K562 (cell line): ENCODE results near the gene ADAM10. TPM values are rescaled to one million over a fixed set of nuclear protein-coding genes. Genes with fewer than 3 reads are reported as not detected.

Source experiments
- ATAC-seq: fragments of 200-7000 bp; cut with Tn5 transposase; 3 replicates; pipeline ENCODE4 v1.9.1; 2020; ENCODE audit warnings: moderate library complexity
- BruUV-seq: library from RNA; stranded (reverse); fragments of 400-500 nt; replicated peaks from 2 replicates; lab custom pipeline; 2021; lab: Mats Ljungman, UMichigan
- CTCF ChIA-PET: fragments of 300-600 bp; formaldehyde crosslinking; extraction: SDS; loops from one replicate; lab custom pipeline; 2021; ENCODE audit warnings: low intra/inter-chr PET ratio; lab: Yijun Ruan, JAX
- POLR2A ChIA-PET: fragments of 300-600, 350-650 bp; sonication (Branson Sonifier 250); formaldehyde crosslinking; extraction: SDS; loops from one replicate; lab custom pipeline; 2021; ENCODE audit warnings: antibody characterized with exemption, inconsistent platforms; lab: Yijun Ruan, JAX
- DNase-seq, 4 experiments: peaks; one replicate each; pipeline versions ENCODE4 v3.0.0 to v3.0.0-alpha.2; 2011 to 2018; ENCODE audit warnings: low spot score in 3 of 4, mixed read lengths in 3 of 4; ENCODE audit errors: extremely low read depth in 1 of 4
- FAIRE-seq: peaks from 2 replicates; lab custom pipeline; 2011; peaks lifted over from hg19 to GRCh38; lab: Jason Lieb, UNC
- H2AFZ ChIP-seq: 2 replicates; pipeline ENCODE4 v1.6.0; 2011; ENCODE audit warnings: low read depth, low read length, control low read depth, inconsistent platforms
- H3K27ac ChIP-seq: fragments of 200-600 bp; 3 replicates; pipeline ENCODE4 v1.8.0; 2011; ENCODE audit warnings: low read depth, mild to moderate bottlenecking, control low read depth, inconsistent platforms, low read length, moderate library complexity, mixed read lengths; ENCODE audit errors: extremely low read depth
- H3K27me3 ChIP-seq, 2 experiments: fragments of 300-600 bp in 1 of 2; 2 replicates in 1 of 2; 3 replicates in 1 of 2; pipeline versions ENCODE4 v1.6.0 to v1.8.0; 2011; ENCODE audit warnings: inconsistent platforms in 2 of 2, low read length in 2 of 2, mild to moderate bottlenecking in 1 of 2, mixed read lengths in 1 of 2, moderate library complexity in 1 of 2; ENCODE audit not compliant: control insufficient read depth in 2 of 2, insufficient read depth in 2 of 2
- H3K36me3 ChIP-seq: fragments of 300-600 bp; 3 replicates; pipeline ENCODE4 v1.8.0; 2011; ENCODE audit warnings: mild to moderate bottlenecking, low read length, inconsistent platforms; ENCODE audit not compliant: control insufficient read depth, insufficient read depth
- H3K4me1 ChIP-seq, 2 experiments: fragments of 200-600 bp in 1 of 2; replicated peaks in 1 of 2; 2 replicates in 1 of 2; 3 replicates in 1 of 2; pipeline versions ENCODE4 v1.5.1 to v1.8.0; 2011; ENCODE audit warnings: inconsistent platforms in 2 of 2, low read length in 2 of 2, mild to moderate bottlenecking in 1 of 2, mixed read lengths in 1 of 2, moderate library complexity in 1 of 2; ENCODE audit not compliant: control insufficient read depth in 2 of 2, insufficient read depth in 2 of 2
- H3K4me2 ChIP-seq: 2 replicates; pipeline ENCODE4 v1.6.1; 2011; ENCODE audit warnings: low read length, control low read depth, inconsistent platforms, mixed read lengths; ENCODE audit not compliant: insufficient read depth
- H3K4me3 ChIP-seq: fragments of 200-600 bp; sonication (generic), shearing (Covaris generic); 2 replicates; pipeline ENCODE4 v1.5.1; 2016; ENCODE audit warnings: control low read depth, inconsistent platforms
- H3K79me2 ChIP-seq: fragments of 200-600 bp; 3 replicates; pipeline ENCODE4 v1.8.0; 2011; ENCODE audit warnings: low read length, inconsistent platforms; ENCODE audit not compliant: control insufficient read depth, insufficient read depth
- H3K9ac ChIP-seq, 2 experiments: 2 replicates each; pipeline versions ENCODE4 v1.6.0 to v1.6.1; 2011; ENCODE audit warnings: low read depth in 2 of 2, low read length in 2 of 2, control low read depth in 1 of 2, inconsistent platforms in 1 of 2, mild to moderate bottlenecking in 1 of 2, mixed read lengths in 1 of 2; ENCODE audit not compliant: insufficient read depth in 1 of 2
- H3K9me1 ChIP-seq: one replicate; pipeline ENCODE4 v1.6.0; 2011; ENCODE audit warnings: inconsistent platforms, mild to moderate bottlenecking, low read length, moderate library complexity; ENCODE audit not compliant: control insufficient read depth, insufficient read depth
- H3K9me3 ChIP-seq: replicated peaks from 2 replicates; pipeline ENCODE4 v1.5.1; 2011; ENCODE audit warnings: low read depth, low read length, inconsistent platforms; ENCODE audit not compliant: control insufficient read depth, insufficient read depth
- H4K20me1 ChIP-seq: replicated peaks from 2 replicates; pipeline ENCODE4 v1.6.1; 2011; ENCODE audit warnings: low read length, inconsistent platforms, mixed read lengths; ENCODE audit not compliant: control insufficient read depth, insufficient read depth
- BACH1 ChIP-seq: fragments of 200-800 bp; sonication (Bioruptor generic); IDR thresholded peaks from 2 replicates; pipeline ENCODE4 v1.6.1; 2016; ENCODE audit warnings: missing genetic modification characterization, missing compliant biosample characterization
- ELF1 ChIP-seq: fragments of 200-800 bp; sonication (Bioruptor generic); IDR thresholded peaks from 2 replicates; pipeline ENCODE4 v1.6.1; 2016; ENCODE audit warnings: missing genetic modification characterization, missing compliant biosample characterization
- ELF4 ChIP-seq: fragments of 450-650 bp; formaldehyde crosslinking; IDR thresholded peaks from 2 replicates; pipeline ENCODE4 v1.4.0; 2022; ENCODE audit warnings: missing genetic modification characterization
- FOXK2 ChIP-seq, 2 experiments: fragments of 450-650 bp; IDR thresholded peaks in 1 of 2; conservative IDR thresholded peaks in 1 of 2; 2 replicates each; pipeline ENCODE4 v1.6.1; 2016; ENCODE audit warnings: low read depth in 2 of 2, mild to moderate bottlenecking in 1 of 2
- FOXM1 ChIP-seq, 2 experiments: fragments of 450-650 bp in 1 of 2; sonication (generic) in 1 of 2; formaldehyde crosslinking in 1 of 2; IDR thresholded peaks; 2 replicates each; pipeline versions ENCODE4 v1.6.1 to v1.9.0; 2017 to 2022; ENCODE audit warnings: low read depth in 2 of 2, mild to moderate bottlenecking in 2 of 2, missing genetic modification reagents in 1 of 2, moderate library complexity in 1 of 2
- KAT8 ChIP-seq: fragments of 450-650 bp; IDR thresholded peaks from 2 replicates; pipeline ENCODE4 v1.6.1; 2016; ENCODE audit warnings: low read depth, mild to moderate bottlenecking
- MIER1 ChIP-seq: fragments of 450-650 bp; IDR thresholded peaks from 2 replicates; pipeline ENCODE4 v1.6.1; 2016; ENCODE audit warnings: antibody characterized with exemption, mild to moderate bottlenecking, low read depth
- NFYB ChIP-seq: IDR thresholded peaks from 2 replicates; pipeline ENCODE4 v1.6.1; 2011; ENCODE audit warnings: mild to moderate bottlenecking, moderate library complexity; ENCODE audit not compliant: insufficient read length; ENCODE audit errors: extremely low read depth
- PHF20 ChIP-seq: fragments of 450-650 bp; IDR thresholded peaks from 2 replicates; pipeline ENCODE4 v1.6.1; 2018; ENCODE audit not compliant: partially characterized antibody
- SREBF1 ChIP-seq: fragments of 150-350 bp; IDR thresholded peaks from 2 replicates; pipeline ENCODE4 v1.6.1; 2014; ENCODE audit warnings: antibody characterized with exemption, low read depth, low read length, borderline replicate concordance
- TCF7 ChIP-seq: sonication (generic); IDR thresholded peaks from 2 replicates; pipeline ENCODE4 v1.6.1; 2016; ENCODE audit warnings: antibody characterized with exemption, borderline replicate concordance
- TFE3 ChIP-seq: fragments of 450-650 bp; formaldehyde crosslinking; IDR thresholded peaks from 2 replicates; pipeline ENCODE4 v1.4.0; 2020; ENCODE audit warnings: mild to moderate bottlenecking, mixed read lengths
- TSHZ1 ChIP-seq: fragments of 250-450 bp; sonication (Bioruptor Pico); IDR thresholded peaks from 2 replicates; pipeline ENCODE4 v1.4.0; 2020; ENCODE audit warnings: mild to moderate bottlenecking, moderate library complexity
- XRCC5 ChIP-seq: fragments of 200-400 bp; formaldehyde crosslinking; IDR thresholded peaks from 2 replicates; pipeline ENCODE4 v1.6.1; 2017; ENCODE audit warnings: low read depth, mild to moderate bottlenecking, low read length
- ZBTB33 ChIP-seq: sonication (generic); formaldehyde crosslinking; IDR thresholded peaks from 2 replicates; pipeline ENCODE4 v1.8.1; 2023; ENCODE audit warnings: mild to moderate bottlenecking, missing genetic modification reagents
- WGBS: fragments of 100-300 bp; shearing (Covaris generic); methylation state at CpG from one replicate; pipeline ENCODE4 v1.1.6; 2016; ENCODE audit warnings: low coverage, mixed read lengths; ENCODE audit not compliant: insufficient coverage; ENCODE audit errors: missing lambda C conversion rate; 5-methylcytosine and 5-hydroxymethylcytosine counted together
- in situ Hi-C: fragments of 300-500 bp; cut with MboI; formaldehyde crosslinking; loops from 4 replicates; pipeline ENCODE4 v1.15.0; 2018; ENCODE audit warnings: inconsistent platforms, mixed read lengths
- intact Hi-C: fragments of 100-400 bp; cut with micrococcal nuclease; formaldehyde crosslinking; loops from 2 replicates; pipeline ENCODE4 v1.14.2; 2022
- polyA plus RNA-seq, 8 experiments: library from polyadenylated mRNA; depleted of rRNA in 4 of 8; stranded (reverse) in 5 of 8; unstranded in 3 of 8; fragments of >200 nt; fragmentation: Nextera tagmentation in 2 of 8; fragmentation: Illumina TruSeq in 1 of 8; extraction: Ambion mirVana in 2 of 8; extraction: Trizol in 1 of 8; gene quantifications; 2 replicates each; pipeline versions ENCODE4 v1.2.1 to v1.2.3, GENCODE V29; 2011 to 2014; ENCODE audit warnings: inconsistent platforms in 1 of 8, missing spikeins in 1 of 8
- total RNA-seq, 7 experiments: library from RNA; depleted of rRNA in 6 of 7; stranded (reverse); fragments of >200 nt in 6 of 7; fragmentation: Illumina TruSeq in 2 of 7; extraction: Trizol in 2 of 7; gene quantifications; 2 replicates each; pipeline versions ENCODE4 v1.2.1 to v1.2.3, GENCODE V29; 2011 to 2021; ENCODE audit warnings: low replicate concordance in 1 of 7

Gene ADAM10
- total and polyA plus RNA-seq, 9 of the 15 experiments (the other 6 are each of a cell fraction or from before 2014, with no cell fraction given): 11.9 to 152 (median 57.3) TPM

- H3K36me3 ChIP-seq: no peaks in the 10 kb centered on the region
- H3K9me1 ChIP-seq: no peaks in the 10 kb centered on the region
- peaks cover 11 to 18% of the 10 kb centered on the region in 2 experiments; a peak in 4 of 5 replicates for H3K4me1 ChIP-seq
- POLR2A ChIA-PET: interaction anchor here (0.6 to 1.0 kb wide), 3 partner anchors 9 to 80 kb away, joined by 3 to 8 read pairs (median 3); no protein-coding TSS in a partner anchor
- intact Hi-C loops: no loop called here
- CTCF ChIA-PET: no interaction called here
- no peak overlapping the region for H3K27ac ChIP-seq
- BruUV-seq: no TSS peak
- no peaks in the 10 kb centered on the region for H3K79me2 ChIP-seq
- ATAC-seq: no peak
- no peaks in the 10 kb centered on the region for H3K9me3 ChIP-seq
- H3K27me3 ChIP-seq: no peaks in the 10 kb centered on the region
- H2AFZ ChIP-seq: no peak overlapping the region
- TF ChIP-seq TSHZ1 (CRISPR knock-in tag) (no peak), ELF4 (no peak), SREBF1 (no peak), BACH1 (no peak), PHF20 (no peak), MIER1 (no peak), ELF1 (tag) (no peak), TFE3 (no peak), KAT8 (no peak), ZBTB33 (CRISPR knock-in tag) (no peak), FOXM1 (IDR thresholded peaks at IDR 0.05; ENCODE audit: low read depth) (no peak), FOXM1 (CRISPR knock-in tag; IDR thresholded peaks at IDR 0.05; ENCODE audit: low read depth) (no peak), FOXK2 (conservative IDR thresholded peaks at IDR 0.05 in 1 of 2, IDR thresholded peaks at IDR 0.05 in 1 of 2; ENCODE audit: low read depth in 2 of 2) (no peak), NFYB (no peak), TCF7 (no peak), XRCC5 (no peak)
- TF ChIP-seq, all 486 proteins: peak for 0
- in situ Hi-C loops: no loop called here
- 50% methylated on average over 1 of the region's 1 CpG for WGBS
- Histone ChIP-seq H4K20me1 (no peaks in the 10 kb centered on the region), H3K9ac (0 out of 4 replicates have a peak overlapping the region, but pooled peaks of 1 of the 2 experiments have one; percentile 14), H3K4me3 (no peak overlapping the region), H3K4me2 (no peak overlapping the region)
- FAIRE-seq (no peak), DNase-seq (no peak)
Measured at GRCh38 chr15:58539548-58539947, 210.0 kb downstream of the ADAM10 start.
